ENCODE measurements around the gene HSPB9.

GRCh38 chr17:42141382-42141781 is 18.8 kb downstream of the HSPB9 start:
- TF ChIP-seq CTCF (IDR thresholded peaks at IDR 0.05; ENCODE audit: insufficient read depth, low read length, poor library complexity, severe bottlenecking) = no peak
- TF ChIP-seq EZH2phosphoT487 (conservative IDR thresholded peaks at IDR 0.05; ENCODE audit: low read length) = no peak

All from SU-DHL-6 (cell line).